Endometrial microvascular endothelial cells (primary cell): ENCODE data around the gene MRGPRD. TPM values are rescaled to one million over a fixed set of nuclear protein-coding genes. Genes with fewer than 3 reads are reported as not detected.

ENCODE experiments used
- in situ Hi-C: cut with HindIII; loops from 2 replicates; pipeline ENCODE4 v1.10.0; 2017; ENCODE audit warnings: low sequenced_read_pairs, low pct_unique_long_range_greater_than_20kb; ENCODE audit errors: inconsistent ontology term
- total RNA-seq: library from RNA; depleted of rRNA; stranded (reverse); fragments of >200 nt; gene quantifications from one replicate; pipeline ENCODE4 v1.2.3, GENCODE V29; 2015; ENCODE audit errors: inconsistent ontology term

Gene MRGPRD
- total RNA-seq, 1 donor from 2014 or later = not detected

- in situ Hi-C loops = no loop called here
Measured at GRCh38 chr11:68958211-68958610, 22.6 kb downstream of the MRGPRD start.

- in situ Hi-C loops = no loop called here
Measured at GRCh38 chr11:68956547-68957254, 24.1 kb downstream of the MRGPRD start.

GRCh38 chr11:68956142-68956541, 24.6 kb downstream of the MRGPRD start:
- in situ Hi-C loops = no loop called here

GRCh38 chr11:68955607-68955958, 25.2 kb downstream of the MRGPRD start:
- in situ Hi-C loops = no loop called here

- in situ Hi-C loops = no loop called here
Measured at GRCh38 chr11:68954836-68955606, 25.8 kb downstream of the MRGPRD start.

- in situ Hi-C loops = no loop called here
Measured at GRCh38 chr11:68950762-68951161, 30.0 kb downstream of the MRGPRD start.

GRCh38 chr11:68950270-68950669, 30.5 kb downstream of the MRGPRD start:
- in situ Hi-C loops = no loop called here

GRCh38 chr11:68948935-68949334, 31.9 kb downstream of the MRGPRD start:
- in situ Hi-C loops = no loop called here

- in situ Hi-C loops = no loop called here
Measured at GRCh38 chr11:68948496-68948895, 32.3 kb downstream of the MRGPRD start.

- in situ Hi-C loops = no loop called here
Measured at GRCh38 chr11:68947151-68947550, 33.6 kb downstream of the MRGPRD start.

- in situ Hi-C loops = no loop called here
Measured at GRCh38 chr11:68946416-68947090, 34.2 kb downstream of the MRGPRD start.

- in situ Hi-C loops = no loop called here
Measured at GRCh38 chr11:68942751-68943271, 38.0 kb downstream of the MRGPRD start.

GRCh38 chr11:68942095-68942620, 38.6 kb downstream of the MRGPRD start:
- in situ Hi-C loops = no loop called here

- in situ Hi-C loops = no loop called here
Measured at GRCh38 chr11:68941324-68942094, 39.3 kb downstream of the MRGPRD start.

- in situ Hi-C loops = no loop called here
Measured at GRCh38 chr11:68940651-68941323, 40.0 kb downstream of the MRGPRD start.

GRCh38 chr11:68939583-68940555, 40.9 kb downstream of the MRGPRD start:
- in situ Hi-C loops = no loop called here
